GM18498 (cell line): ENCODE data around the gene PRKG1.
"Not testable (repeated sequence)": the region's sequence is repeated elsewhere in the genome, so short reads cannot be mapped to it uniquely, and the experiment has no call there.

Source experiments
- ATAC-seq: cut with Tn5 transposase; IDR thresholded peaks from one replicate; pipeline ENCODE4 v1.9.1; 2021; ENCODE audit warnings: mild to moderate bottlenecking, moderate library complexity; ENCODE audit not compliant: unreplicated experiment

PRKG1 gene

GRCh38 chr10:51168086-51168815 is 94.0 kb downstream of the PRKG1 start:
- ATAC-seq: no peak

- ATAC-seq: no peak
Observed at GRCh38 chr10:51169111-51169510, 94.8 kb downstream of the PRKG1 start.

- ATAC-seq: no peak
Observed at GRCh38 chr10:51170518-51171245, 96.4 kb downstream of the PRKG1 start.

GRCh38 chr10:51171946-51172345 is 97.7 kb downstream of the PRKG1 start:
- ATAC-seq: no peak

GRCh38 chr10:51176976-51177695 is 102.8 kb downstream of the PRKG1 start:
- ATAC-seq: no peak

- ATAC-seq: no peak
Observed at GRCh38 chr10:51178634-51179033, 104.3 kb downstream of the PRKG1 start.

- no peak for ATAC-seq
Observed at GRCh38 chr10:51180141-51180540, 105.9 kb downstream of the PRKG1 start.

- ATAC-seq: no peak
Observed at GRCh38 chr10:51183783-51184182, 109.5 kb downstream of the PRKG1 start.

GRCh38 chr10:51186361-51186760 is 112.1 kb downstream of the PRKG1 start:
- ATAC-seq: no peak

GRCh38 chr10:51188008-51188407 is 113.7 kb downstream of the PRKG1 start:
- ATAC-seq: no peak

- no peak for ATAC-seq
Observed at GRCh38 chr10:51188866-51189265, 114.6 kb downstream of the PRKG1 start.

- no peak for ATAC-seq
Observed at GRCh38 chr10:51196508-51197175, 122.4 kb downstream of the PRKG1 start.

GRCh38 chr10:51198170-51198569 is 123.9 kb downstream of the PRKG1 start:
- no peak for ATAC-seq

GRCh38 chr10:51201947-51202346 is 127.7 kb downstream of the PRKG1 start:
- no peak for ATAC-seq

GRCh38 chr10:51203359-51203758 is 129.1 kb downstream of the PRKG1 start:
- ATAC-seq: no peak

- ATAC-seq: no peak
Observed at GRCh38 chr10:51204066-51204465, 129.8 kb downstream of the PRKG1 start.

- ATAC-seq: no peak
Observed at GRCh38 chr10:51204701-51205100, 130.4 kb downstream of the PRKG1 start.

GRCh38 chr10:51206500-51206899 is 132.2 kb downstream of the PRKG1 start:
- no peak for ATAC-seq

GRCh38 chr10:51212937-51213336 is 138.7 kb downstream of the PRKG1 start:
- not testable (repeated sequence) for ATAC-seq

GRCh38 chr10:51214207-51215196 is 140.2 kb downstream of the PRKG1 start:
- no peak for ATAC-seq
